HG02884 (cell line): ENCODE measurements around the gene TRIM7.
A peak's percentile ranks its signal among the peaks of the same experiment; 100 is the strongest.
"Not testable (repeated sequence)": the region's sequence is repeated elsewhere in the genome, so short reads cannot be mapped to it uniquely, and the experiment has no call there.

Source experiments
- ATAC-seq: cut with Tn5 transposase; IDR thresholded peaks from one replicate; pipeline ENCODE4 v1.9.1; 2021; ENCODE audit warnings: mild to moderate bottlenecking, moderate library complexity; ENCODE audit not compliant: unreplicated experiment

The TRIM7 gene

GRCh38 chr5:181173420-181174342 is 31.3 kb downstream of the TRIM7 start:
- ATAC-seq = peak; percentile 44

- no peak for ATAC-seq
Measured at GRCh38 chr5:181173027-181173419, 32.0 kb downstream of the TRIM7 start.

GRCh38 chr5:181171782-181172181 is 33.2 kb downstream of the TRIM7 start:
- ATAC-seq = no peak

- ATAC-seq = no peak
Measured at GRCh38 chr5:181170996-181171395, 34.0 kb downstream of the TRIM7 start.

GRCh38 chr5:181170237-181170825 is 34.7 kb downstream of the TRIM7 start:
- no peak for ATAC-seq

- ATAC-seq = not testable (repeated sequence)
Measured at GRCh38 chr5:181169459-181170236, 35.3 kb downstream of the TRIM7 start.

- no peak for ATAC-seq
Measured at GRCh38 chr5:181168595-181169118, 36.3 kb downstream of the TRIM7 start.

- ATAC-seq = no peak
Measured at GRCh38 chr5:181167814-181168488, 37.0 kb downstream of the TRIM7 start.

GRCh38 chr5:181166812-181167733 is 37.9 kb downstream of the TRIM7 start:
- no peak for ATAC-seq

- ATAC-seq = no peak
Measured at GRCh38 chr5:181164076-181164952, 40.7 kb downstream of the TRIM7 start.

- no peak for ATAC-seq
Measured at GRCh38 chr5:181163487-181164075, 41.4 kb downstream of the TRIM7 start.

- no peak for ATAC-seq
Measured at GRCh38 chr5:181161534-181162175, 43.3 kb downstream of the TRIM7 start.

- ATAC-seq = not testable (repeated sequence)
Measured at GRCh38 chr5:181160755-181161533, 44.1 kb downstream of the TRIM7 start.

GRCh38 chr5:181160152-181160754 is 44.7 kb downstream of the TRIM7 start:
- ATAC-seq = peak; percentile 50

- peak; percentile 84 for ATAC-seq
Measured at GRCh38 chr5:181159286-181160151, 45.5 kb downstream of the TRIM7 start.

GRCh38 chr5:181158869-181159268 is 46.1 kb downstream of the TRIM7 start:
- ATAC-seq = no peak
